Activated gamma-delta T cell treated with anti-CD3 and anti-CD28 coated beads, Interleukin-2, amount 50 U/mL, for 16 hours (primary cell): ENCODE results near the gene BBLN.
A peak's percentile ranks its signal among the peaks of the same experiment; 100 is the strongest.
"Not testable (repeated sequence)": the region's sequence is repeated elsewhere in the genome, so short reads cannot be mapped to it uniquely, and the experiment has no call there.

ENCODE experiments used
- DNase-seq: peaks from one replicate; pipeline ENCODE4 v3.0.0-alpha.2; 2020; ENCODE audit warnings: low read depth

BBLN gene

DNA sequence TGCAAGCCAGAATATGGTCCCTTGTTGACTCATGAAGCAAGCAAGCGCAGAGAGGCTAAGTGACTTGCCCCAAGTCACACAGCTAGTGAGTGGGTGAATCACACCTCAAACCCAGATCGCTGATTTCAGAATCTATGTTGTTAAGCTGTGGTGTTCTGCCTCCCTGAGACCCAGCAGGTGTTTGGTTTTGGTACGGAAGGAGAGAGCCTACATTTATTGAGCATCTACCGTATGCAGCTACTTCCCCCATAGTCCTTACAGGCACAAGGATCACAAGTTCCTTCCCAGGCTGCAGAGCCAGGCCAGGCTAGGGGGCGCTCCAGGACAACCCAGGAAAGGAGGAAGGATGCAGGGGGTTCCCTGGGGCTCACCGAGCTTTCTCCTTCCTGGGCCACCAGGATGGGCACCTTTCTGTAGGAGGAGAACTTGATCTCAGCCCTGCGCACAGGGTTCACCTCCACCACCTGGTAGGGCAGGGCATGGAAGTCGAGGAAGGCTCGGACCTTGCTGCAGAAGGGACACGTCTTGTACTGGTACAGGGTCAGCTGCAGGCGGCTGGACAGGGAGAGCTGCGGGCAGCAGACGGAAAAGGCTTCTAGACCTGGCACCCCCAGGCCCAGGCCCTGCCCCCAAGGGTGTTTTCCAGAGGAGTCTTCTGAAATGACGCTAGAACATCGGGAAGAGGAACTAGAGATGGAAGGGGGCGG is 35.0 kb upstream of the BBLN start:
- DNase-seq = no peak

DNA sequence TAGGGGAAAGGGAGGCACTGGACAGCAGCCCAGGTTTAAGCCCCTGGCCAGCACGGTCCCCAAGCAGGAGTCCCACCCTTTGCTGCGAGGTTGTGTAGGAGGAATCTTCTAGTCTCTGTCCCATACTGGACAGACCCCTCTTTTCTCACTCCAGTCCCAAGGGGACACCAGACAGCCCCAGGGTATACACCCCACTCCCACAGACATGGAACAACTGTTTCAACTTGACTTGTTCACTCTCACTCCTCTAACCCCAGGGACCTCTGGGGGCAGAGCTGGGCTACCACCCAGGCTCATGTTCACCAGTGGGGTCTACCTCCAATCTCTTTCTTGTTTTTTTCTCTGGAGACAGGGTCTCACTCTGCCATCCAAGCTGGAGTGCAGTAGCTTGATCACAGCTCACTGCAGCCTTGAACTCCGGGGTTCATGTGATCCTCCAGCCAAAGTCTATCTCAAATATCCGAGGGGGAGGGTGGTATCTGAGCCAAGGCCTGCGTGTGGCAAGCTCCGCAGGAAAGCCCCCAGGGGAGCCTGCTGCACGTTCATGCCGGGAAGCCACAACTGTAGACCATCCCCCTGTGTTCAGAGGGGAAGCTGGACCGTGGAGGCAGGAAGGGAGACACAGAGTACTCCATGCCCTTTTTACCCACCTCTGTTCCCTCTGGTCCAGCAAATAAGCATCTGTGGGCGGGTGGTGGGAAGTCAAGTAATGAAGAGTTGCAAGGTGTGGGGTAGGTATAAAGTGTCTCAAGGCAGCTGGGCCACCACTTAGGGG is 34.3 kb upstream of the BBLN start:
- no peak for DNase-seq

DNA sequence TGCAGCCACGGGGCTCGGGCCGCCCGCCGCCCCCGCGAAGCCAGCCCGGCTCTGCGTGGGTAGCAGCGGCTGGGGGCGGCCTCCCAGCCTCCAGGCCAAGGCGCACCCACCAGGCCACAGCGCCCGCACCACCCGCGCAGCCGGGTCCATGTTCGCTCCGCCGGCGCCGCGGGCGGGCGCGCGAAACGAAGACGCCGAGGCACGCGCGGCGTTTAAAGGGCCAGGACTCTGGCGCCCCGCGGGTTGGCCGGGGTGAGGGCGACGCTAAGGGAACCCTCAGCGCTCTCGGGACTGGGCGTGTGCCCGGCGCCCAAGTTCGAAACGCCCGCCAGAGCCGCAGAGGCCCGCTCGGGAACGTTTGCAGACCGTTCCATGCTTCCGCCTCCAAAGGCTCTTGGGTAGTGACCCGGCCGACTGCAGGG is 32.5 kb upstream of the BBLN start, which contains the start of gene PTGES2:
TSS of gene PTGES2 (minus strand) at position 162 of the 422 bp plus-strand sequence. CDS start at position 150, 12 bp downstream.
- peak; percentile 63 for DNase-seq

DNA sequence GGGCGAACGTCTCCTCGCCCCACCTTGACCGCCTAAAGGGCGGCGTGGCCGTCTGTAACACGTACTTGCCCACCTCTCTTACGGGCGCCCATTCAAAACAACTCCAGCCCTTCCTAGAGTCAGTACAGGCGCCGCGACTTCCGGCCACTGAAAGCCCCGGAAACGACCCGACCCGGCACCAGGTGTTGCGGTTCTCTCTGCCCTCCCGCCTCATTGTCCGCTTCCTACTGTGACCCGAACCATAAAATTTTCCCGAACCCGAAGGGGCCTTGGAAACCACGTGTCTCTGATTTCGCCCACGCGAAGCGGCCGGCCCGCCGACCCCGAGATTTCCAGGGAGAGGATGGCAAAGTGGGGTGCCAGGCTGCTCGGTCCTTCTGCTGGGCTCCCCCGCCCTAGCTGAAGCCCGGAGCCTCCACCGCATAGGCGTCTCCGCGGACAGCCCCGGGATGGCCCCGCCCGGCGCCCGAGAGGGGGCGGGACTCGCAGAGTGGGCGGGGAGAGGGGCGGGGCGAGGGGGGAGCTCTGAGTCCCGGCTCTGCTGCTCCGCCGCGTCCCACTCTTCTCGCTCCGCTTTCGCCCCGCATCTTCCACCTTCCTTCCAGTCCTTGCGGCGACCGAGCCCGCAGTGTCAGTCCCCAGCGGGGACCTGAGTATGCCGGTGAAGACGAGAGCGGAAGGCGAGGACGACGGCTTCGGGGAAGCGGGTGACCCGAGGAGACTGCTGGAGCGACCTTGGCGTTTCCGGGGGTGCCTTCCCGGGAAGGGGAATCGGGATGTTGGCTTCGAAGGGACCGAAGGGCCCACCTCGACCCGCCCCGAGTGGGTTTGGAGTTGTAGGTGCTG is 31.9 kb upstream of the BBLN start:
- DNase-seq = peak; percentile 70

GRCh38 chr9:128128836-128129590 is 31.1 kb upstream of the BBLN start:
- DNase-seq = no peak

- peak; percentile 30 for DNase-seq
Observed at GRCh38 chr9:128129976-128130590, 30.0 kb upstream of the BBLN start.

- not testable (repeated sequence) for DNase-seq
Observed at GRCh38 chr9:128130651-128131050, 29.4 kb upstream of the BBLN start.

DNA sequence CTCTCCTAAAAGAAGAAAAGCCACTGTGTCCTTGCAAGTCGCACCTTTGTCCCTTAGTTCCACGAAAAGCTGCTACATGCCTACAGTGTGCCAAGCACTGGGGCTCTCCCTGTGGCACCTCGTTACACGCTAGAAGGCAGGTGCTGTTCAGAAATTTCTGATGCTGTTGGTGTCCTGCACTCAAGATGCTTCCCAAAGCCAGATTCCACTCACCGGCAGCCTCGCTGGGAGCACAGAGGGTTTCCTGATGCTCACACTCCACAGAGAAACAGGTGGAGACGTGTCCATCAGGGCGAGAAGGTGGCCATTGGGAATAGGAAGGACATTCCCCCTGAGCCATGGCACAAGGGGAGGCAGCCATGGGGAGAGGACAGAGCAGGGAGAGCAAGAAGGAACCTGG is 28.7 kb upstream of the BBLN start:
- DNase-seq = not testable (repeated sequence)

- DNase-seq = not testable (repeated sequence)
Observed at GRCh38 chr9:128132139-128132538, 27.9 kb upstream of the BBLN start.

DNA sequence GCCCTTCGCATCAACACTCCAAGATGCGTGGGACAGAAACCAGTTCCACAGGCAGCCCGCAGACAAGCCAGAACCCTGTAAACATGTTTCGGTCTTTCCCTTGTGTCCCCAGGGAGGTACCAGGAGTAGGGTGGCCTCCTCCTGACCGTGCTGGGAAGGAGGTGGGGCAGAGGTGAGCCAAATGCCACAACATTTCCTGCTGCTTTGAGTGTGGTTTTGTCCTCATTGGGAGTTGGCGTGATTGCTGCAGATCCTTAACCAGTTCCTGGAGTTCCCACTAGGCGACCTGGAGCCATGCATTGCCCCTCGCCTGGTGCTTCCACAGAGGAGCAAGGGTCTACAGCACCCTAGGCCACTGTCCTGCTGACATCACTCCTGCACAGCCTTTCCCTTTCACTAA is 24.5 kb upstream of the BBLN start:
- DNase-seq = not testable (repeated sequence)

DNA sequence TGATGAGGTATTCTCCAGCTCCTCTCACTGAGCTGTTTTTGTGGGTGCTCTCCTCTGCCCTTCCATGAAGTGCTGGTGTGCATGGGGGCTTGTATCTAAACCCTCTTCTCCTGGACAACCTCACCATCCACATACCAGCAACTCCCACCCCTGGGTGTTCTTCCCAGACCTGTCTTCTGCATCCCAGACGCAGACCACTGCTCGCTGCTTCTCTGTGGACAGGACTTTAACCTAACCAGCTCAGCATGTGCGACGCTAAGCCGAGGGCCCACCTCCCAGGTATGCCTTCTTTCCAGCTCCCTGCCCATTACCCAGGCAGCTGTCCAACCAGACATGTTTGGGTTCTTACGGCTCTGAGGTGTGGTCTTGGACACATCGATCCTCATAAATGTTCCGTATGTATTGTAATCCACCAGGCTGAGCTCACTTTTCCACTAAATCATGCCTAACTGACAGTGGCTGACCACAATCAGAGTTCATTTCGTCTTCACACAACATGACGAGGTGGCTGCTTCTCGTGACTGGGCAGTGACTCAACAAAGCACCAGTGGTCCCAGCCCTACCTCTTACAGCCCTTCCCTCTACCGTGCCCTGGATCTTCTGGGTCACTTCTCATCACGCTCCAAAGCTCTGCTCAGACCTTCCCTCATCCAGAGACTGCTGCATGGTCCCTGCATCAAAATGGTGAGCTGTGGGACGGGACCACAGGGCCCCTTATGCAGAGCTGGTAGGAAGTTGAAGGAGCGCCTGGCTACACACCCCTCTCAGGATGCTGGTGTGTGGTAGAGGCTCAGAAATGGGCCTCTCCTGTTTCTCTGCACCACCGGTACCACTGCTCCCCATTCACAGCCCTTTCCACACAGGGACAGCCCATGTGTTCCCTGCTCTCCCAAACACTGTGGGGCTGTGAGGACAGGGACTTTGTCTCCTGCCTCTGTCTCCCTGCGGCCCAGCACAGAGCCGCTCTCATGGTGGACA is 23.0 kb upstream of the BBLN start:
- DNase-seq = no peak

DNA sequence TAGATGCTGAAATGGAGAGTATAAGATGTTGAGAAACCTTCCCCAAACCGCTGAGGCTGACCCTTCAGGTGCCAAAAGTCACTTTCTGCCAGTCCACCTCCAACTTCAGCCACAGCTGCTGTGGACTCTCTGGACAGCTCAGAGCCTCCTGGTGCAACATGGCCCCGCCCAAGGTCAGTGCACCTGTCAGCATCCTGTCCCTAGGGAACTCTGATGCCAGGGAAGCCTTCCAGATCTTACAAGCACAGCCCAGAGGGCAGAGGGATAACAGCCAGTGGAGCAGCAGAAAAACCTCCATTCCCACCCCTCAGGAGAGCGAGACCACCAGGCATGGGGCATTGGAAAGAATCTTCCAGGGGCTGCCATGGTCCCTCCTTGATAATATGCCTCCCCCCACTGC is 22.1 kb upstream of the BBLN start:
- no peak for DNase-seq

DNA sequence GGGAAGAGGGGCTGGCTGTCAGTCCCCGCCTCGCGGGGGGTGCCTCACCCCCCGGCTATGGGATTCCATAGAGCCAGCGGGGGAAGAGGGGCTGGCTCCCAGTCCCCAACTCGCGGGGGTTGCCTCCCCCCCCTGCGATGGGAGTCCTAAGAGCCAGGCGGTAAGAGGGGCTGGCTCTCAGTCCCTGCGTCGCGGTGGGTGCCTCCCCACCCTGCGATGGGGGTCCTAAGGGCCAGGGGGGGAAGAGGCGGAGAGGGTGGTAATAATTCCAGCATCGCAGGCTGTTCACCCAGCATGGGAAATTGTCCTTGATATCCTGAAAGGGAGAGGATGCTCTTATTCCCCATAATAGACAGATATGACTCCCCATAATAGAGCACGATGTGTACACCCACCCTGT is 20.4 kb upstream of the BBLN start:
- DNase-seq = no peak

GRCh38 chr9:128141604-128142003 is 18.5 kb upstream of the BBLN start:
- no peak for DNase-seq

- DNase-seq = no peak
Observed at GRCh38 chr9:128142061-128142460, 18.0 kb upstream of the BBLN start.

DNA sequence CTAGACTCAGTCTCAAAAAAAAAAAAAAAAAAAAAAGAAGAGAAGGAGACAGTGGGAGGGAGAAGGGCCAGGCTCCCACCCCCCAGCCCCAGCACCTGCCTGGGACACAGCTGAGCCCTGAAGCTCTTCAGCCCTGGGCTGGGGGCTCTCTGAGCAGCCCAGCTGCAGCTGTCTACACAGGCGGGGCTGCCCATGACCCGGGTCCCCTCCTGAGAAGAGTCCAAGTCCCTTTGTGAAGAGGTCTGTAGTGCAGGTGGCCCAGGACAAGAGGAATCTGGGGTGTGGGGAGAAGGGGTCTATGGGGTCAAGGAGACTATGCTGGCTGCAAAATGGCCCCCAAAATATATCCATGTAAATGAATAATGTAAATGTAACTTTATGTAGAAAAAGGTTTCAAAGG is 17.5 kb upstream of the BBLN start:
- no peak for DNase-seq

DNA sequence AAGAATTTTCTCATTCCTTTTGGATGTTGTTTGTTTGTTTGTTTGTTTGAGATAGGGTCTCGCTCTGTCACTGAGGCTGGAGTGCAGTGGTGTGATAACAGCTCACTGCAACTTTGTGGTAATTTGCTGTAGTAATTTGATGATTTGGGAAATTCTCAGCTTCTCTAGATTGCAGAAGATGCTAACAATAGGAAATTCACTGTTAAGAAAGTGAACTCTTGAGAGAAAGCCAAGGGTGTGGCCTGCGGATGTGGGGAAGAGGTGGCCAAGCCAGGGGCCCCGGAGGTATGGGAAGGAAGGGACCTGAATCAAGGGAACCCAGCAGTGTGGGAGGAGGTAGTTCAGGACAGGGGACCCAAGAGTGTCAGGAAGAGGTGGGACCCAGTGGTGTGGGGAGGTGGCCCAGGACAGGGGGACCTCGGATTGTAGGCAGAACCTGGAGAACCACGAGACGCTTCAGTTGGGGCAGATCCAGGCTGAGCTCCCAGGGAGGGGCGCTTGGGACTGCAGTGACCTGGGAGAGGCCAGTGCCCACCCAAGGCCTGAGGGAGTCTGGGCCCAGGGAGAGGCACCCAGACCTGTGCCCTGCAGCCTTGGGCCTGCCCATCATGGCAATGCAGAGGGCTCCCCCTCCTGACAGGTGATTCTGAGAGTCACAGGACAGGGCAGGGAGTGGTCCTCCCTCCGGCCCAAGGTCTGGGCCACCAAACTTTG is 16.4 kb upstream of the BBLN start:
- no peak for DNase-seq

GRCh38 chr9:128144239-128145181 is 15.6 kb upstream of the BBLN start:
- no peak for DNase-seq
